Stimulated activated CD8-positive, alpha-beta memory T cell treated with anti-CD3 and anti-CD28 coated beads, Interleukin-4, amount 100 ng/mL, for 1 hour (primary cell): ENCODE results near the gene HARBI1.

Experiments
- DNase-seq, 2 donors: peaks; one replicate each; pipeline ENCODE4 v3.0.0-alpha.2; 2020; ENCODE audit warnings: low read depth in 2 of 2, low spot score in 1 of 2

The HARBI1 gene

DNA sequence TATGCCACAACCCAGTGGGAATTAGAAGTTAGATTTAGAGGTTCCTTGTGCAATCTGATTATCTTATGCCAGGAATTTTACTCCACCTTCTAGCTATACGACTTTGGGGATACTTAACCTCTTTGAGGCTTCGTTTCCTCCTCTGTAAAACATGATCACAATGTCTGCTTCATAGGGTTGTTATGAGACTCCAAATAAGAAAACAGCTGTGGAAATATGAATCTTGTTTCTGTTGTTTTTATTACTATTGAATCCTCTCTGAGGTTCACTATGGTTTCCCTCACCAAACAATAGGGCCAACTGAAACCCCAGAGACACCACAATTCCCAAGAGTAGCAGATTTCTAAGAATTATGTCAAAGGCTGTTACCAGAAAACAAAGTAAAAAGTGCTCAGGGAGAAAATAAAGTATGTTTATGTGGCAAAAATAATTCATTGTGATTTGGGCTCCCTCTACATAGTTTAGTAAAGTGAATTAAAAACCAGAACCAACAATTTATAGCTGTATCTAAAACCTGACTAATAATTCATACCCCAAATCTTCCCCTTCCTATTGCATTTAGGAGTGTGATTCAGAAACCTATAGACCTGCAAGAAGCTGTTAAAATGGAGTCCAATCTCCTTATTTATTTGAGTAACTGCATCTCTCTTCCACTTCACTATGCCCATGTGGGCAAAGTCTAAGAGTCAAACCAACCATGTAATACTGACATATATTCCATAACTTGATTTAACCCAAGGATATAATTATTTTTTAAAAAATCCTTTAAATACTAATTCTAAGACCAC lies 61.6 kb downstream of the HARBI1 start:
- DNase-seq: no peak

DNA sequence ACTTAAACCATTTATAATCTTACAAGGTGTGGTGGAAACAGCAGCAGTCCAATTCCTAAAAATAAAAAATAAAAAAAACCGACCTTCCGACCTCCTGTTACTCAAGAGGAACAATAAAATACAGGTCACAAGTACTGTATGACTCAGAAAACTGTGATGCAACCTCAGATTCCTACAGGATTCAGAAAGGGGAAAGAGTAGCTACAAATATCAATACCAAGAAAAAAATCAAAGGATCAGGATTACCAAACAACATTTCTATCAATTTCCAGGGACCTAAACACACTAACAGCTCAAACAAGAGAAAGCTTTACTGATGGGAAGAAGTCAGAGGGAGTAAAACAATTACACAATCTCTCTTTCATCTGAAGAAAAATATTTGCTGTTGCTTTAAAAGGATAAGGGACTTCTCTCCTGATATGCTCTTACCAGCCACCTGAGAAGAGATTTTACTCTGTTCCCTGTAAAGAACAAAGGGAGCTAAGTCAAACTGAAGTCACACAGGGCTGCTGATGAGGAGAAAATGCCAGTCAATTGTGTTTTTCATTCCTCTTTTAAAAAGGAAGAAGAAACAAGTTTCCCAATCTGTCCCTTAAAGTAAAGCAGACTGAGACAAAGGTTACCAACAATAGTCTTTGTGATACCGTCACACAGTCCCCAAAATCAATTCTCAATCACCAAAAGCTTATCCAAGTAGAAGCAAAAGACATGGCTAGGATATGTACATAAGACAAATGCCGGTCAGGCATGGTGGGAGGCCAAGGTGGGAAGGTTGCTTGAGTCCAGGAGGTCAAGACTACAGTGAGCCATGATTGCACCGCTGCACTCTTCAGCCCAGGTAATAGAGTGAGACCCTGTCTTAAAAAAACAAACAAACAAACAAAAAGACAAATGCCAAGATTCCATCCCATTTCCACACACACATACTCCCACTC lies 62.5 kb downstream of the HARBI1 start:
- DNase-seq: no peak

DNA sequence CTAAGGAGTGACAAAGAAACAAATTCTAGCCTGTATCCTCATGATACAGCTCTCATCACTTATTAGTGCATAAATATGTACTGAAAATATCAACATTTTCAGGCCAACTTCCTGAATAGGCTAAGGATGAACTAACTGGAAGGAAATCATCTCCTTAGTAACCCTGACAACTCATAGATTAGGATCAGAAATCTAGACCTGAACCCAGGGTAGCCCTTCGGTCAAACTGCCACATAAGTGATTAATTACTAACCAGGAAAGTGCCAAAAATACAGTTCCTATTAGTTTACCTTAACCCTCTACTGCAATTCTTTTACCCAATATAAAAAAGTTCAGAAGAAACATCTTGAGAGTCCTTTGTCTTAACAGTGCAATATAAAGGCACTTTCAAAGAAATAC lies 63.2 kb downstream of the HARBI1 start:
- no peak for DNase-seq
